Naive B cell (primary cell): ENCODE results near the gene RHBG. TPM values are rescaled to one million over a fixed set of nuclear protein-coding genes. Genes with fewer than 3 reads are reported as not detected.
"Not testable (repeated sequence)": the region's sequence is repeated elsewhere in the genome, so short reads cannot be mapped to it uniquely, and the experiment has no call there.

Source experiments
- ATAC-seq, 2 donors: fragments of 150-1000 bp; cut with Tn5 transposase; 2 replicates each; pipeline ENCODE4 v1.10.0; 2021; ENCODE audit warnings: low read depth in 2 of 2, mild to moderate bottlenecking in 2 of 2, moderate library complexity in 2 of 2
- DNase-seq: peaks from one replicate; pipeline ENCODE4 v3.0.0; 2022
- H3K27ac Mint-ChIP-seq, 6 donors: one replicate each; pipeline ENCODE4 v1.8.0; 2020 to 2022; ENCODE audit warnings: mild to moderate bottlenecking in 6 of 6, mixed read lengths in 6 of 6, moderate library complexity in 5 of 6, inconsistent platforms in 2 of 6
- H3K27me3 Mint-ChIP-seq, 3 donors: one replicate each; pipeline ENCODE4 v1.8.0; 2021 to 2022; ENCODE audit warnings: mixed read lengths in 3 of 3, mild to moderate bottlenecking in 1 of 3
- H3K36me3 Mint-ChIP-seq, 2 donors: one replicate each; pipeline ENCODE4 v1.8.0; 2020 to 2022; ENCODE audit warnings: mixed read lengths in 2 of 2, inconsistent platforms in 1 of 2, mild to moderate bottlenecking in 1 of 2
- H3K4me1 Mint-ChIP-seq, 3 donors: one replicate each; pipeline ENCODE4 v1.8.0; 2020 to 2022; ENCODE audit warnings: mixed read lengths in 3 of 3, inconsistent platforms in 1 of 3, mild to moderate bottlenecking in 1 of 3, moderate library complexity in 1 of 3
- H3K4me3 Mint-ChIP-seq, 8 donors: one replicate each; pipeline ENCODE4 v1.8.0; 2020 to 2022; ENCODE audit warnings: mild to moderate bottlenecking in 8 of 8, mixed read lengths in 8 of 8, moderate library complexity in 8 of 8, inconsistent platforms in 2 of 8
- H3K9me3 Mint-ChIP-seq, 7 donors: one replicate each; pipeline ENCODE4 v1.8.0; 2020 to 2022; ENCODE audit warnings: mixed read lengths in 7 of 7, mild to moderate bottlenecking in 5 of 7, inconsistent platforms in 2 of 7, moderate library complexity in 1 of 7
- polyA plus RNA-seq, 6 donors: library from polyadenylated mRNA; unstranded; fragments of 300-500 nt; fragmentation: Illumina TruSeq; gene quantifications; one replicate each; pipeline ENCODE4 v1.2.3, GENCODE V29; 2021; ENCODE audit warnings: low read depth in 6 of 6

Gene RHBG
- polyA plus RNA-seq, 6 donors from 2014 or later = not detected

DNA sequence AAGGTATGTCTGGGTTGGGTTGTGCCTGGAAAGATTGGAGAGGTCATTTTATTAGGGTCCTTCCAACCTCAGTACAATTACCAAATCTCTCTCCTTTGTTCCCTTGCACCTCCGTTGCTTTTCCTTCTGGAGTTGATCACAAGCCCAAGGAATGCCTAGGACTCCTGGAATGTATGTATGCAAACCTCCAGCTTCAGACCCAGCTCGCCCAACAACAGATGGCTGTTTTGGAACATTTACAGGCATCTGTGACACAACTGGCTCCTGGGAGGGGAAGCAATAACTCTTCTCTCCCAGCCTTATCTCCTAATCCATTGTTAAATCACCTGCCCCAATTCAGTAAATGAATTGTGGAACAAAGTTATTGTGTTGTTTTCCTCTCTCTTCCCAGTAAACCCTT, 22.4 kb upstream of the RHBG start:
- Mint-ChIP-seq H3K36me3 (no peaks in the 10 kb centered on the region), H3K4me1 (no peaks in the 10 kb centered on the region), H3K27ac (no peak overlapping the region), H3K27me3 (peaks cover 19 to 37% (median 22%) of the 10 kb centered on the region in 3 donors), H3K9me3 (no peaks in the 10 kb centered on the region), H3K4me3 (no peak overlapping the region)
- ATAC-seq (no peak), DNase-seq (no peak)

- H3K4me1 Mint-ChIP-seq = no peaks in the 10 kb centered on the region
- peak overlapping the region in 2 of 6 donors; percentile 5 to 10 for H3K27ac Mint-ChIP-seq
- H3K36me3 Mint-ChIP-seq = no peaks in the 10 kb centered on the region
- H3K27me3 Mint-ChIP-seq = peaks cover 19 to 37% (median 22%) of the 10 kb centered on the region in 3 donors
- H3K4me3 Mint-ChIP-seq = no peak overlapping the region
- no peaks in the 10 kb centered on the region for H3K9me3 Mint-ChIP-seq
- no peak for DNase-seq
- no peak for ATAC-seq
Measured at GRCh38 chr1:156347331-156347730, 21.7 kb upstream of the RHBG start.

GRCh38 chr1:156352481-156352880, 16.5 kb upstream of the RHBG start:
- not testable (repeated sequence) for H3K27ac Mint-ChIP-seq, ATAC-seq, DNase-seq, H3K9me3 Mint-ChIP-seq, H3K4me1 Mint-ChIP-seq, H3K36me3 Mint-ChIP-seq
- peaks cover 17 to 40% (median 29%) of the 10 kb centered on the region in 3 donors for H3K27me3 Mint-ChIP-seq
- H3K4me3 Mint-ChIP-seq = peak overlapping the region in 1 of 8 donors; percentile 59

DNA sequence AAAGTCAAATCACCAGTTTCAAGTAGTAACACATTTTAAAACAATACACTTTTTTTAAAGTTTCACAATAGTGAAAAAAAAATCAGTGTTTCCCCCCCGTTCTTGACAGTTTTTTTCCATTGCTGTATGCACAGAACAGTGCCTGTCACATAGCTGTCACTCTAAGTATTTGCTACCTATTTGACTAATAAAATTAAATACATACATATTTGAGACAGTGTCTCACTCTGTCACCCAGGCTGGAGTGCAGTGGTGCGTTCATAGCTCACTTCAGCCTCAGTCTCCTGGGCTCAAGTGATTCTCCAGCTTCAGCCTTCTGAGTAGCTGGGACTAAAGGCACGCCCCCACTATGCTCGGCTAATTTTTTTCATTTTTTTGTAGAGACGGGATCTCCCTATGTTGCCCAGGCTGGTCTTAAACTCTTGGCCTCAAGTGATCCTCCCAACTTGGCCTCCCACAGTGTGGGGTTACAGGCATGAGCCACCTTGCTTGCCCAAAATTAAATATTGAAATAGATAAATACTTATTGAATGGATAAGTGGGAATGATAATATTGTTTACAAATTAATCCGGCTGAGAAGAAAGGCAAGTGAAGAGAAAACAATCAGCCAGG, 12.6 kb upstream of the RHBG start:
- Mint-ChIP-seq H3K4me1 (peaks cover 6 to 10% (median 7%) of the 10 kb centered on the region in 3 donors), H3K36me3 (no peaks in the 10 kb centered on the region), H3K27me3 (peaks cover 28 to 44% (median 37%) of the 10 kb centered on the region in 3 donors), H3K4me3 (peak overlapping the region in 1 of 8 donors; percentile 47), H3K9me3 (peaks cover 0 to 2% (median 0%) of the 10 kb centered on the region in 7 donors), H3K27ac (peak overlapping the region in 1 of 6 donors; percentile 9)
- DNase-seq (no peak), ATAC-seq (no peak)

- Mint-ChIP-seq H3K4me1 (peaks cover 6 to 10% (median 7%) of the 10 kb centered on the region in 3 donors), H3K4me3 (peak overlapping the region in 2 of 8 donors; percentile 47 to 53), H3K36me3 (no peaks in the 10 kb centered on the region), H3K27ac (no peak overlapping the region), H3K9me3 (peaks cover 0 to 2% (median 0%) of the 10 kb centered on the region in 7 donors), H3K27me3 (peaks cover 26 to 44% (median 35%) of the 10 kb centered on the region in 3 donors)
- ATAC-seq (peak; percentile 98), DNase-seq (peak; percentile 60)
Measured at GRCh38 chr1:156356875-156357534, 12.0 kb upstream of the RHBG start.

DNA sequence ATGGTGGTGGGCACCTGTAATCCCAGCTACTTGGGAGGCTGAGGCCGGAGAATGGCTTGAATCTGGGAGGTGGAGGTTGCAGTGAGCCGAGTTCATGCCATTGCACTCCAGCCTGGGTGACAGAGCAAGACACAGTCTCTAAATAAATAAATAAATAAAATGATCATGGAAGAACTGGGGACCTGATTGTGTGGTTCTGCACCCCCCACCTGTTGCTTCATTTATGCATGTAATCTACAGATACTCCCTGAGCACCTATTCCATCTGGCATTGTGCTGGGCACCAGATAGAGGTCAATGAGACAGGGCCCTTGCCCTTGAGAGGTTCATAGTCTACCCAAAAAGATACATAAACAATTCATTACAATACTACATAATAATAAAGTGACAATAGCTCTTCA, 11.0 kb upstream of the RHBG start:
- no peak overlapping the region for H3K4me3 Mint-ChIP-seq
- DNase-seq (no peak), ATAC-seq (no peak)
- peaks cover 26 to 44% (median 35%) of the 10 kb centered on the region in 3 donors for H3K27me3 Mint-ChIP-seq
- no peaks in the 10 kb centered on the region for H3K36me3 Mint-ChIP-seq
- peaks cover 0 to 2% (median 0%) of the 10 kb centered on the region in 7 donors for H3K9me3 Mint-ChIP-seq
- peaks cover 6 to 10% (median 7%) of the 10 kb centered on the region in 3 donors for H3K4me1 Mint-ChIP-seq
- no peak overlapping the region for H3K27ac Mint-ChIP-seq

DNA sequence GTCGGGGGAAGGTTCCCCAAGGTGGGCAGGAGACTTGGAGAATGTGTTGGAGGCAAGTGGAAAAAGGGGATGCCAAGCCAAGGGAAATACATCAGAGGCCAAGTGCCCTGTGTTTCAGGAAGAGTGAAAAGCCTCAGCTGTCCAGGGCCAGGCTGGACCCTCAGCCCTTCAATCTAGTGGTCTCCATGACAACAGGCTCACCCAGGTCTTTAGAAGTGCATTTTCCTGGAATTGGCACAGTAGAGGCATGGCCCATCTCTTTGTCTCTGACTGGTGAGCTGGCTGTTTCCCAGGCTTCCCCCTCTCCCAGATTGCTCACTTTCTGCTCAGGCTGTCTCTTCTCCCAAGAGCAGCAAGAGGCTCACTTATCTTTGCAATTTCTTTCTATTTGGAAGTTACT, 10.4 kb upstream of the RHBG start:
- no peak for DNase-seq
- Mint-ChIP-seq H3K4me3 (no peak overlapping the region), H3K27ac (no peak overlapping the region), H3K4me1 (peaks cover 6 to 10% (median 7%) of the 10 kb centered on the region in 3 donors), H3K9me3 (peaks cover 0 to 2% (median 0%) of the 10 kb centered on the region in 7 donors), H3K36me3 (no peaks in the 10 kb centered on the region), H3K27me3 (peaks cover 27 to 48% (median 35%) of the 10 kb centered on the region in 3 donors)
- no peak for ATAC-seq

DNA sequence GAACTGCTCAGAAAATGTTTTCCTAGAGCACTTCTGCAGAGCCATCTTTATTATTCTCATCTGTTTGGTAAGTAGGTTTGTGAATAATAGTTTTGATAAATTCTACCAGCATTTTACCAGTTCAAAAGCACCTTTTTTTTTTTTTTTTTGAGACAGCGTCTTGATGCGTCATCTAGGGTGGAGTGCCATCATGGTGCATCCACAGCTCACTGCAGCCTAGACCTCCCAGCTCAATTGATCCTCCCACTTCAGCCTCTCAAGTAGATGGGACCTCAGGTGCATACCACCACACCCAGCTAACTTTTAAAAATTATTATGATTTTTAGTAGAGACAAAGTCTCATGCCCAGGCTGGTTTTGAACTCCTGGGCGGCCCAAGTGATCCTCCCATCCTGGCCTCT, 9.8 kb upstream of the RHBG start:
- Mint-ChIP-seq H3K9me3 (peaks cover 0 to 2% (median 0%) of the 10 kb centered on the region in 7 donors), H3K4me3 (no peak overlapping the region), H3K36me3 (no peaks in the 10 kb centered on the region), H3K4me1 (peaks cover 6 to 10% (median 7%) of the 10 kb centered on the region in 3 donors), H3K27me3 (peaks cover 26 to 48% (median 39%) of the 10 kb centered on the region in 3 donors), H3K27ac (no peak overlapping the region)
- ATAC-seq (no peak), DNase-seq (no peak)

DNA sequence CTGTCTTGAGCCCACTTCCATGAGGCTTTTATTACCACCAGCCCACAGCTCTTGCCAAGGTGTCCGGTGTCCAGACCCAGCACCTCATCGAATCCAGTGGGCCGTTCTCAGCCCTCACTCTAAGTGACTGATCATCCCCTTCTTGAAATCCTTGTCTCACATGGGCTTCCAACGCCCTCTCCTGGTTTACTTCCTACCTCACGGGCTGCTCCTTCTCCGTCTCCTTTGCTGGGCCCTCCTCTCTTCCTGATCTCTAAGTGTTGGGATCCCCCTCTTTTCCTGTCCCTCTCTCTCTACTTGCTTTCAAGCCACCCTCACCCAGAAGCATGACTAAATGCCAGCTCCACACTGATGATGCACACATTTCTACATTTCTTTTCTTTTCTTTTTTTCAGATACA, 9.0 kb upstream of the RHBG start:
- H3K4me1 Mint-ChIP-seq = peaks cover 6 to 10% (median 7%) of the 10 kb centered on the region in 3 donors
- no peak overlapping the region for H3K4me3 Mint-ChIP-seq
- DNase-seq (no peak), ATAC-seq (no peak)
- H3K9me3 Mint-ChIP-seq = peaks cover 0 to 2% (median 0%) of the 10 kb centered on the region in 7 donors
- peaks cover 0 to under 1% of the 10 kb centered on the region in 2 donors for H3K36me3 Mint-ChIP-seq
- peak overlapping the region in 1 of 6 donors; percentile 79 for H3K27ac Mint-ChIP-seq
- H3K27me3 Mint-ChIP-seq = peaks cover 24 to 50% (median 46%) of the 10 kb centered on the region in 3 donors

GRCh38 chr1:156360534-156360933, 8.5 kb upstream of the RHBG start:
- Mint-ChIP-seq H3K27ac (no peak overlapping the region), H3K27me3 (peaks cover 29 to 51% (median 49%) of the 10 kb centered on the region in 3 donors)
- no peak for ATAC-seq

GRCh38 chr1:156365754-156366153, 3.3 kb upstream of the RHBG start:
- peaks cover 0 to 3% (median 0%) of the 10 kb centered on the region in 7 donors for H3K9me3 Mint-ChIP-seq
- peaks cover 35 to 66% (median 42%) of the 10 kb centered on the region in 3 donors for H3K27me3 Mint-ChIP-seq
- DNase-seq (no peak), ATAC-seq (no peak)
- no peak overlapping the region for H3K4me3 Mint-ChIP-seq
- H3K27ac Mint-ChIP-seq = no peak overlapping the region
- H3K4me1 Mint-ChIP-seq = peaks cover 4 to 9% (median 6%) of the 10 kb centered on the region in 3 donors
- H3K36me3 Mint-ChIP-seq = peaks cover 0 to 8% of the 10 kb centered on the region in 2 donors

More at GRCh38 chr1:156360534-156360933, 8.5 kb upstream of the RHBG start:
- Mint-ChIP-seq H3K4me1 (peaks cover 6 to 10% (median 7%) of the 10 kb centered on the region in 3 donors), H3K9me3 (peaks cover 0 to 3% (median 0%) of the 10 kb centered on the region in 7 donors), H3K4me3 (no peak overlapping the region), H3K36me3 (peaks cover 0 to 6% of the 10 kb centered on the region in 2 donors)
- DNase-seq = no peak

DNA sequence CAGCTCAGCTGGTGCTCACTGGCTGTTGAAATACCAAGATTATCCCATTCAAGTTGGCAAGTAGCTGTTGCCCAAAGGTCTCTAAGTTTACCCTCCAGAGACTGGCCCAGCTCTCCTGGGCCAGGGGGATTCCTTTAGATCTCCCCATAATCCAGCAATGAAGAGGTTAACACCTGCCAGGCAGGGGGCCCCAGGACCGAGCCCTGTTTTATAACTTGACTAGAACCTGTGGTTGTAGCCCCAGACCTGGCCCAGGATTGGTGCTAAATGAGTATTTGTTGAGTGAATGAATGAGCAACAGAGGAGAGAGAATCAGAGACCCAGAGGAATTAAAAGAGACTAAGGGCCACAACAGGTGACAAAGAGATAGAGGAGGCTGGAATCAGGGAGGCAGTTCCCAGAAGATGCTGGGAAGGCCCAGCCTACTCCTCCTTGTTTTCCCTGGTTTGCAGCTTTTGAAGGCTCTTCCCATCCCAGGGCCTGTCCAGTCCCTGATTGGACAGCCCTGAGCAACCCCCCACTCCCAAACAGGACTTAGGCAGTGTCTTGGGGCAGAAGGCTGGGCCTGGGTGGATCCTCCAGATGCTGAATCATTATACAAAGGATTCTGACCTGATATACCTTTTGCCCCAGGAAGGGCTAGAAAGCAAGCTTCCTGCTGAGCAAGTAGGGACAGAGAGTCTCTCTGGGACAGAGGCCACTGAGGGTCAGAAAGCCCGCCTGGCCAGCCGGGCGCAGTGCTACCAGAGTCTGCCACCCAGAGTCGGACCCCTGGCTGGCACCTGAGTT, 2.4 kb upstream of the RHBG start:
- Mint-ChIP-seq H3K4me1 (peaks cover 4 to 9% (median 6%) of the 10 kb centered on the region in 3 donors), H3K27me3 (peaks cover 34 to 70% (median 43%) of the 10 kb centered on the region in 3 donors), H3K9me3 (peaks cover 0 to 3% (median 0%) of the 10 kb centered on the region in 7 donors), H3K4me3 (no peak overlapping the region), H3K27ac (no peak overlapping the region), H3K36me3 (peaks cover 0 to 8% of the 10 kb centered on the region in 2 donors)
- no peak for DNase-seq
- ATAC-seq = no peak
